Middle frontal gyrus (tissue), 1 donor: ENCODE results near the gene RBMS1.
"Not testable (repeated sequence)": the region's sequence is repeated elsewhere in the genome, so short reads cannot be mapped to it uniquely, and the experiment has no call there.

Source experiments
- DNase-seq: peaks from one replicate; pipeline ENCODE4 v3.0.0-alpha.2; 2015; ENCODE audit warnings: low spot score; ENCODE audit errors: extremely low spot score

Gene RBMS1

GRCh38 chr2:160502478-160502877 lies 8.9 kb upstream of the RBMS1 start:
- no peak for DNase-seq

GRCh38 chr2:160501370-160501769 lies 7.8 kb upstream of the RBMS1 start:
- no peak for DNase-seq

- no peak for DNase-seq
These were observed 6.3 kb upstream of the RBMS1 start for GRCh38 chr2:160499865-160500264.

DNA sequence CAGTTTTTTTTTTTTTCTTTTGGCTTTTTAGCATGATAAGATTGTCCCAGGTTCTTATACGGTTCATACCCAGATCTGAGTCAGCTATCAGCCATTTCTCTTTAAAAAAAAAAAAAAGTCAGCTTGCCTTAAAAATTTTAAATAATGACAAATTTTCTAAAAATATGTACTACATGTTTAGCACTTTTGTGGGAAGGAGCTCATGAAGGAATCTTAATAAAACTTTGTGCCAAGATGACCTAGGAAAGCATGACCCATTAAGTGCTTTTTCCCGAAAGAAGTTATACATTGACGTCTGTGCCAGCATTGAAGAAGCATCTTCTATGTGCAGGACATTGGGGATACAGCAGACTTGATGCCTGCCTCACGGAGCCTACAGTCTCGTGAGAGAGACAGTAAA lies 4.5 kb upstream of the RBMS1 start:
- no peak for DNase-seq

DNA sequence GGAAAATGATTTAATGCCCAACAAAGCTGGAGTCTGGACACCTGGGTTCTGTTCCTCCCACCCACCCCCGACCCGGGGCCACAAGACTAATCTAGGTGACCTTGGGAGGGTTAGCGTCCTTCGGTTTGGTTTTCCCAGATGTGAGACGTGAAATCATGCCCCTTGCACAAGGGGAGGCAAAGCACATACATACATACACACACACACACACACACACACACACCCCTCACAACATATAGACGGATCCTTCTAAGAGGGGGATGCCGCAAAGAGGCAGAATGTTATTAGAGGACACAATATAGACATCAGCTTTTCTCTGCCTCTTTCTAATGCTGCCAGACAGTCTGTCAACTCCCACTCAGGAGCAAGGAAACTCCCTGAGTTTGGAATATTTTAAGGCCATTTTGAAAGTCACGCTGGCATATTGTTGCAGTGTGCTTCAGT lies 616 bp upstream of the RBMS1 start:
- no peak for DNase-seq

GRCh38 chr2:160492401-160493226 lies 993 bp downstream of the RBMS1 start:
- DNase-seq, result no peak

GRCh38 chr2:160491911-160492371 lies 1.7 kb downstream of the RBMS1 start:
- DNase-seq, result no peak

DNA sequence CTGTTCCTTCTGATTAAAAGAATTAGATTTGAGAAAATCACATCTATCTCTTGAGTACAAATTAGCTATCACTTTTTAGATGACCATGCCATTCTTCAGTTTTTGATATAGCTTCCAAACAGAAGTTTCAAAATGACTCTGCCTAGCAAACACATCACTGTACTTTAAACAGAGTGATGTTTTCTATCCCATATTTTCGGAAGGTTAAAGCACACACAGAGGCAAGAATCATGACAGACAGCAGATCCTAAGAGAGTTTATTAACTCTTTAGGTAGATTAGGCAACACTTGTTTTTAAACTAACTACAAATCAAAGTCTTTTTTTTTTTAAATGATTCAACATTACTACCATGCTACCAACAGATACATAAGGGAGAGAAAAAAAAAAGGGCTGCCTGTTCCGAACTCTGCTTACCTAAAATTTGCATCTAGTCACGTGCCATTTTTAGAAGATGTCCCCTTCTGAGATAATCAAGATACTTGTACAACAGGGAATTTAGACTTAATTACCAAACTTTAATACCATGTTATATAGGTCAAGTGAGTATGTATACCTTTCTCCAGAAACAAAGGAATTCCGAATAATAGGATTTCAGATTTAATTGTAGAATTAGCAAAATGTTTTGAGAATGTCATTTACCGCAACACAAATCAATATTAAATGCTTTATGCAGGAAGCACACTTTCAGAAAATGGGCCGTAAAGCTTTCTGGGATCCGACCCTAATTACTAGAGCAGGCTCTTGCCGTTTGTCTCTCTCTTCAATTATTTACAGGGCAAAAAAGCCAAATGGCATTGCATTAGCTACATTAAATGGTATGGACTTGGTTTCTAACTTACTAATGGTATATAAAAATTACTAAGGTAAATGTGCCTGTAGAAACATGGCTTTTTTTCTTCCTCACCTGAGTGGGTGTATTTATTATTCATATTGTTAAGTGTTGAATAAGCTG lies 2.6 kb downstream of the RBMS1 start:
- no peak for DNase-seq

- DNase-seq, result no peak
These were observed 4.5 kb downstream of the RBMS1 start for GRCh38 chr2:160489111-160489510.

DNA sequence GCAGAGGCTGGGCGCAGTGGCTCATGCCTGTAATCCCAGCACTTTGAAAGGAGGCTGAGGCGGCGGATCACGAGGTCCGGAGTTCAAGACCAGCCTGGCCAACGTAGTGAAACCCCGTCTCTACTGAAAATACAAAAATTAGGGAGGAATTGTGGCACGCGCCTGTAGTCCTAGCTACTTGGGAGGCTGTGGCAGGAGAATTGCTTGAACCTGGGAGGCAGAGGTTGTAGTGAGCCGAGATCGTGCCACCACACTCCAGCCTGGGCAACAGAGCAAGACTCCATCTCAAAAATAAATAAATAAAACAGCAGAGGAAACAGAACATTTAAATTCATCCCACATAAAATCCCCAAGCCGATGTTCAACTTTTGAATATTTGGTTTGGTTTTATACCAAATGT lies 5.3 kb downstream of the RBMS1 start:
- not testable (repeated sequence) for DNase-seq

DNA sequence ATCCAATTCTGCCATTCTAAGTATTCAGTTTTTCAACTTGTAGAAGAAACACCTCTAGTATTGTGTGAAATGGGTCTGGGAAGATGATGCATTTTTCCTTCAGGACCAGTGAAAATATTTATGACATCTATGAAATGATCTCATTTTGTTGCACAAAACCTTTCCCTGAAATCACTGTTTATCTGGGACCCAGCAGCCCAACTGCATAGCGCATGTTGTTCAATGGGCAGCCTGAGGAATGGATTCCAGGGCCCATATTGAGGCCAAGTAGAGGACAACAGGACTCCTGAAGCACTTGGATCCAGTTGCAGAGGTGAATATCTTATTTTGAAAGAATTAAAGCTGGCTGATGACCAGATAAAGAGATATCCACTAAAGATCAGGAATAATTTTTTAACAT lies 7.3 kb downstream of the RBMS1 start:
- no peak for DNase-seq

GRCh38 chr2:160484859-160485520 lies 8.6 kb downstream of the RBMS1 start:
- DNase-seq, result no peak

DNA sequence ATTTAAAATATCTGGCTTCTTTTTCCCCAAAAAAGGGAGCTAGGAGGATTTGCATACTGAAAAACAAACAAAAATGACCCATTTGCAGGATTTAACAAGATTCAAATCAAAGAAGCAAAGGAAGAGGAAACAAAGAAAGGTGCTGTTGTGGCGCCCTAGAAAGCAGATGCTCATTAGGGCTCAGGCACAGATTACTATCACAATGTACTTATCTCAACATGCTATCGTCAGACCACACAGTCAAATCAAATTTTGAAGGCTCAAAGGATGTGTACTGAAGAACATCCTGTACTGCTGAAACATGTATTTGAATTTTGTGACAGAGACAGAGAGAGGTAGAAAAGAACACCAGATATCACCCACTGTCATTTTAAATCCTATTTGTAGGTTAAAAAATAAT lies 10.9 kb downstream of the RBMS1 start:
- DNase-seq, result no peak

DNA sequence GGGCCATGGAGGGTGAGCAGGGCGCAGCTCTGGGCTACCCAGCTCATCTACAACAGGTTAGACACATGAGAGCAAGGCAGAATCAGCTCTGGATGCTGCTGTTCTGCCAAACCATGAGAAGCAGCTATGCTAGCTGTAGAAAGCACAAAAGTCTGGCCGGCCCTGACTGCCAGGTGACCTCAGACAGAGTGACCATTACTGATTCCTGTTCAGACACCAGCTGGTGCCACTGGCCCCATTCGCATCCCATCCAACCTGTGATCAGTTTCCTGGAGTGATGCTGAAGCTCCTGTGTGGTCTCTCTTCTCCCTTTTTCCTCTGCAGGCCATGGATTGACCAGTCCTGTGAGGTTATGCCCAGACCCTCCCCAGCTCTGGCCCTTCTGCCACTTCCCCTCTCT lies 14.3 kb downstream of the RBMS1 start:
- DNase-seq, result no peak

DNA sequence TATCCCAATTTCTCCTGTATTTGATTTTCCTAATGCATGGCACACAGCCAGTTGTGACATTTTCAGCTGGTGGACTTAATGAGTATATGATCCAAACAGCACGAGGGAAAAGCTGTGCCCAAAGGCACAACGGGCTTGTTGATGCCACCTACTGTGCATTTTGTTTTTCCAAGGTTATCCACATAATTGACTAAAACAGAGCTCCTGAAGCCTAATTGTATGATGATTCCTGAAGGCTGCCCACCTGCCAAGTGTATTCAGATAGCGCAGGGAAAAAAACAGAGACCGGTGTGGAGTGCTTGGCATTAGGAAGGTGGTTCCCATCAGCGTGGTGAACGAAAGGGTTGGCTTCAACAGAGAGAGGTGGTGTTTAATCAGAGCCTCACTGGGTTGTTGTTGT lies 14.9 kb downstream of the RBMS1 start:
- no peak for DNase-seq

- DNase-seq, result no peak
These were observed 16.6 kb downstream of the RBMS1 start for GRCh38 chr2:160477032-160477431.

GRCh38 chr2:160474891-160475787 lies 18.5 kb downstream of the RBMS1 start:
- no peak for DNase-seq

GRCh38 chr2:160474319-160474645 lies 19.3 kb downstream of the RBMS1 start:
- no peak for DNase-seq

GRCh38 chr2:160473468-160474318 lies 19.9 kb downstream of the RBMS1 start:
- no peak for DNase-seq

DNA sequence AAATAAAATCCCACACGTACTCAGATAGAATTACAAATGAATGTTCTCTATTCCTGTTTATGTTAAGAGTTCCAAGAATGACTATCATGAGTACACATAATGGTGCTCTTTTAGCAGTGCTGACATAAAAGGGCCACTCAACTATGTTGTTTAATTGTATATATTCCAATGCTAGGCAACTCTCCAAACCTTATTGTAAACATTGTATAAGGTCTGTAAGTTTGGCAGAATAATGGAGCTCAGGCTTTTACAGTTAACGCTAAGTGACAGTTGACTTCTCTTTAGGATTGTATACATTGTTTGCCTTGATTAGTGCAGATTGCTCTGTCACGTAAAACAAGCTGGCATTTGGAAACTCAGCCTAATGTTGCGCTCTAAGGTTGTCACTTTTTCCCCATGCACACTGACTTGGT lies 20.8 kb downstream of the RBMS1 start:
- DNase-seq, result no peak
